Adipocyte (in vitro differentiated cells): ENCODE data around the gene S100A7A.
A peak's percentile ranks its signal among the peaks of the same experiment; 100 is the strongest.
"Not testable (repeated sequence)": the region's sequence is repeated elsewhere in the genome, so short reads cannot be mapped to it uniquely, and the experiment has no call there.

ENCODE experiments used
- DNase-seq: peaks from one replicate; pipeline ENCODE4 v3.0.0-alpha.2; 2015; ENCODE audit warnings: low read depth
- H3K27me3 ChIP-seq: replicated peaks from 2 replicates; pipeline ENCODE4 v1.7.0; 2013; ENCODE audit warnings: mild to moderate bottlenecking, low read length, moderate library complexity; ENCODE audit not compliant: control insufficient read depth, insufficient read depth
- H3K36me3 ChIP-seq: 2 replicates; pipeline ENCODE4 v1.7.0; 2013; ENCODE audit warnings: low read length, mild to moderate bottlenecking, moderate library complexity; ENCODE audit not compliant: control insufficient read depth, insufficient read depth, severe bottlenecking
- H3K4me1 ChIP-seq: 2 replicates; pipeline ENCODE4 v1.7.0; 2013; ENCODE audit warnings: mild to moderate bottlenecking, low read length, moderate library complexity; ENCODE audit not compliant: control insufficient read depth, insufficient read depth
- H3K4me3 ChIP-seq: 2 replicates; pipeline ENCODE4 v1.7.0; 2013; ENCODE audit warnings: mild to moderate bottlenecking, low read length, moderate library complexity
- H3K9ac ChIP-seq: 2 replicates; pipeline ENCODE4 v1.7.0; 2013; ENCODE audit warnings: mild to moderate bottlenecking, low read length, moderate library complexity
- H3K9me3 ChIP-seq: 2 replicates; pipeline ENCODE4 v1.7.0; 2013; ENCODE audit warnings: mild to moderate bottlenecking, low read length, moderate library complexity; ENCODE audit not compliant: control insufficient read depth

S100A7A gene

DNA sequence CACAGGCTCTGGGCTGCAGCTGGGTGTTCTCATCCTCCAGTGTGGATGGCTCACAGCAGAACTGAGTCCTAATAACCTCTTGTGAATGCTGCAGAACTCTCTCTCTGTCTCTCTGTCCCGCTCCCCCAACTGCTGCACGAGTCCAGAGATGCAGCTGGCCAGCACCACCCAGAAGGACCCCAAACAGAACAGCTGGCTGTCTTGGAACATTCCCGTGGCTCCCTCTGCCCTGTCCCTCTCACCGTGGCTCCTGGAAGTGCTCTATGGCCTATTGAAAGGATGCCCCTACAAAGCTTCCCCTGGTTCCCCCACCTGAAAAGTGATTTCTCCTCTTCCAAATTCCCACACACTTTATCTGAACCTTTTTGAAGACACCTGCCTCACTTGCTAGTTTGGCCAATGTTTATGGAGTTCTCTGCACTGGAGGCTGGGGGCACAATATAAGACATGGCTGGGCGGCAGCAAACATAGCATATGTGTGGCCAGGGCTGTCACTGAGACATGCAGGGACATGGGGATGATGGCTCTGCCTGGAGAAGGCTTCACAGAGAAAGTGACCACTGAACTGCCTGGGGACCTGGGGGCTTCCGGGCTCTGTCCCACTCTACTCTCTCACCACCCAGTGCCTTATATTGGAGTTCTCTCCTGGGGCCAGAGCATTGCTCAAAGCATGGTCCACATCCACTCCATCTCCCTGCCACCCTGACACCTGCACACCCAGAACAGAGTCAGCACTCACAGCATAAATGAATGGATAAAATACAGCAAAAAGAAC lies 10.3 kb upstream of the S100A7A start:
- DNase-seq, H3K4me3 ChIP-seq, H3K4me1 ChIP-seq, H3K36me3 ChIP-seq, H3K9ac ChIP-seq, H3K9me3 ChIP-seq: not testable (repeated sequence)
- peaks cover 12% of the 10 kb centered on the region for H3K27me3 ChIP-seq

DNA sequence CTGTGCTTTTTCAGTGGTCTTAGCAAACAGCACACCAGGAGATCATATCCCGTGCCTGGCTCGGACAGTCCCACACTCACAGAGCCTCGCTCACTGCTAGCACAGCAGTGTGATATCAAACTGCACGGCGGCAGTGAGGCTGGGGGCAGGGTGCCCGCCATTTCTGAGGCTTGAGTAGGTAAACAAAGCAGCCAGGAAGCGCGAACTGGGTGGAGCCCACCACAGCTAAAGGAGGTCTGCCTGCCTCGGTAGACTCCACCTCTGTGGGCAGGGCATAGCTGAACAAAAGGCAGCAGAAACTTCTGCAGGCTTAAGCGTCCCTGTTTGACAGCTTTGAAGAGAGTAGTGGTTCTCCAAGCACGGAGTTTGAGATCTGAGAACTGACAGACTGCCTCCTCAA lies 9.0 kb upstream of the S100A7A start:
- H3K9me3 ChIP-seq, H3K4me1 ChIP-seq, H3K36me3 ChIP-seq, H3K4me3 ChIP-seq, H3K9ac ChIP-seq, DNase-seq: not testable (repeated sequence)
- peaks cover 11% of the 10 kb centered on the region for H3K27me3 ChIP-seq

DNA sequence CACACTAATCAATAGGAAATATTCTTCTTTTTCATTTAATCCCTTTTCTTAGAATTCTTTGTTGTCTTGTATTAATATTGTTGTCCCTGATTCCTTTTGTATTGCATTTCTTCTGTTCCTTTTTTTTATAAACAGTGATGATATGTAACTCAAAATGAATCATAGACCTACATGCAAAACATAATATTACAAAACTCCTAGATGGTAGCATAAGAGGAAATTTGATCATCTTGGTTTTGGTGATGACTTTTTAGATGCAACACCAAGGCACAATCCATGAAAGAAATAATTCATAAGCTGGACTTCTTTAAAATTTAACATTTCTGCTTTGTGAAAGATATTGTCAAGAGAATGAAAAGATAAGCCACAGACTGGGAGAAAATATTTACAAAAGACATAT lies 2.4 kb upstream of the S100A7A start:
- H3K27me3 ChIP-seq, H3K36me3 ChIP-seq, H3K9me3 ChIP-seq, H3K9ac ChIP-seq, H3K4me1 ChIP-seq, H3K4me3 ChIP-seq, DNase-seq: not testable (repeated sequence)

DNA sequence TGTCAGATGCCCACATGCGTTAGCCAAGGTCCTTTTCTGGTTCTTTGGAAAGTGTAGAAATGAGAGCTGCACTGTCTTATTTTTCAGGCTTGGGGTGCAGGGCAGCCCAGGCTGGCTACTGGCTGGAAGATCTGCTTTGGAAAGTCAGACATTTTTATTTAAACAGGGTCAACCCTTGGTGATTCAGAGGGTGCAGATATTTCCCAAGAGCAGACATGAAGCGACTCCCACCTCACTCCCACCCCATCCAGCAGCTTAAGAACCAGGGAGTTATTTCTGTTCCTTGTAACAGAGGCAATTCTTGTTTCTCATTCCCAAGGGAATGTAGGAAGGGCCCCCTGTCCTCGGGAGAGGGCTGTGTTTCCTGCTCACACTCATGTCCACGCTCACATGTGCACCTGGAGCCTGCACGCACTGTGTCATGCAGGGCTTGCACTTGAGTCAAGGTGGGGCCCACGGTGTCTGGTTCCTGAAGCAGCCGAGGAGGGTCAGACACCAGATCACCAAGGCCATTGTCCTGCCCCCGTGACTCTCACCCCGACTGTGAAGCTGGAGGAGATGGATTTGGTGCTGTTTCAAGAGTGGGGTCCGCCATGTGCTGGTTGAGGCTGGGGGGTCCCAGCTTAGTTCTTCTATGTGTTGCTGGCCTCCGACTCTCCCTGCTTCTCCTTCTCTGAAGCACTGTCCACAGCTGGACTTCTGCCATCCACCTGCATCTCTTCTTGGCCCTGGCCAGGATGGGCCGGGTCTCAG lies 992 bp downstream of the S100A7A start:
- Histone ChIP-seq H3K4me1 (no peaks in the 10 kb centered on the region), H3K27me3 (peaks cover 18% of the 10 kb centered on the region), H3K9me3 (no peaks in the 10 kb centered on the region), H3K36me3 (no peaks in the 10 kb centered on the region), H3K4me3 (no peak overlapping the region), H3K9ac (no peak overlapping the region)
- DNase-seq: no peak

DNA sequence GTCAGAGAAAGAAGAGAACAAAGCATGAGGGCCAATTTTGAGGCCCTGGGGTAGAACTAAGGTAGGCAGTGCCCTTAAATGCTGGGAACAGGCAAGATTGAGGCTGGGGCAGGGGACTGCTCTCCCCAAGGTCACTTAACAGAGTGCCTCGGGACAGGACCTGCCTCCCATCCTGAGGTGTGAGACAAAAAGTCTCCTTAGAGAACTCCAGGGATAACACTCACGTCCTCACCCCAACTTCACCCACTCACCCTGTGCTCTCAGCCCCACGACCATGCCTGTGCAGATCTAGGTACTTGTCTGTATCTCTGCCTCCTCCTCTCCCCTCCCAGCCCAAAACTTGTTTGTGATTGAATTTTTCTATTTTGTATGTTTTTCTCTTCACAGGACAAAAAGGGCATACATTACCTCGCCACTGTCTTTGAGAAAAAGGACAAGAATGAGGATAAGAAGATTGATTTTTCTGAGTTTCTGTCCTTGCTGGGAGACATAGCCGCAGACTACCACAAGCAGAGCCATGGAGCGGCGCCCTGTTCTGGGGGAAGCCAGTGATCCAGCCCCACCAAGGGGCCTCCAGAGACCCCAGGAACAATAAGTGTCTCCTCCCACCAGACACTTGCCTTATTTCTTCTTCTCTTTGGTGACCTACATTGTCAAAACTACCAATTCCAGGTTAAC lies 2.6 kb downstream of the S100A7A start:
- H3K9me3 ChIP-seq, DNase-seq, H3K4me1 ChIP-seq, H3K9ac ChIP-seq, H3K4me3 ChIP-seq, H3K36me3 ChIP-seq: not testable (repeated sequence)
- peaks cover 18% of the 10 kb centered on the region for H3K27me3 ChIP-seq

DNA sequence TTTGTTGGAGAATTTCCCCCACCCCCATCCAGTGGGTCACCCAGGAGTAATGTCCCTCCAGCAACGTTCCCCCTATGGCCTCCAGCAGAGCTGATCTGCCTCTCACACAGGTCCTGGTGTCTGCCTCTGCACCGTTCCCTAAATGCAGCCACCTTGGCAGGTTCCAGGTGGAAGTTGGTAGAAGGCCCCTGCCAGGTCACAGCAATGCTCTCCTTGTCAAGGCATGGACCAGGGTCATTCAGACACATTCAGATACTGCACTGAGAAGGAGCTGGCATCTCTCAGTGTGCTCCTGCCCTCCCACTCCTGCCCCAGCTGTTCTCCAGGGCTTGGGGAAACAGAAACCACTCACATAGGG lies 3.1 kb downstream of the S100A7A start:
- H3K9ac ChIP-seq, DNase-seq, H3K4me1 ChIP-seq, H3K36me3 ChIP-seq, H3K4me3 ChIP-seq, H3K9me3 ChIP-seq: not testable (repeated sequence)
- peaks cover 18% of the 10 kb centered on the region for H3K27me3 ChIP-seq

DNA sequence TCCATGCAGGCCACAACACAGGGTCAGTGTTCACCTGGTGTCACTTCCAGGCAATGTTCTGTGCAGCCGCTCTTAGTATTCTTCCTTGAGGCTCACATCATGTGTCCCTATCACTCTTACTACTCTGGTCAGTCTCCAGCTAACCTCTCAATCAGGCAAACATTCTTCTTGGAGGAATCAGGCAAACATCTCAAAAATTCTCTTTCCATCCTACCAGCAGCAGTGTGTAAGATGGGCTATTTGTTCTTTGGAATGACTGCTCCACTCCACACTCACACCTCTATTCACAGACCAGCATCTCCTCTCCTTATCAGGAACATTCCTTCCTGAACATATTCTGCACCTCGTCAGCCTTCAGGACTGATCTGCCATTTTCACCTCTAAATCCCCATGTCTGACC lies 4.0 kb downstream of the S100A7A start:
- Histone ChIP-seq H3K36me3 (no peaks in the 10 kb centered on the region), H3K4me1 (no peaks in the 10 kb centered on the region), H3K9ac (no peak overlapping the region), H3K9me3 (no peaks in the 10 kb centered on the region), H3K4me3 (no peak overlapping the region), H3K27me3 (peaks cover 18% of the 10 kb centered on the region)
- DNase-seq: no peak

DNA sequence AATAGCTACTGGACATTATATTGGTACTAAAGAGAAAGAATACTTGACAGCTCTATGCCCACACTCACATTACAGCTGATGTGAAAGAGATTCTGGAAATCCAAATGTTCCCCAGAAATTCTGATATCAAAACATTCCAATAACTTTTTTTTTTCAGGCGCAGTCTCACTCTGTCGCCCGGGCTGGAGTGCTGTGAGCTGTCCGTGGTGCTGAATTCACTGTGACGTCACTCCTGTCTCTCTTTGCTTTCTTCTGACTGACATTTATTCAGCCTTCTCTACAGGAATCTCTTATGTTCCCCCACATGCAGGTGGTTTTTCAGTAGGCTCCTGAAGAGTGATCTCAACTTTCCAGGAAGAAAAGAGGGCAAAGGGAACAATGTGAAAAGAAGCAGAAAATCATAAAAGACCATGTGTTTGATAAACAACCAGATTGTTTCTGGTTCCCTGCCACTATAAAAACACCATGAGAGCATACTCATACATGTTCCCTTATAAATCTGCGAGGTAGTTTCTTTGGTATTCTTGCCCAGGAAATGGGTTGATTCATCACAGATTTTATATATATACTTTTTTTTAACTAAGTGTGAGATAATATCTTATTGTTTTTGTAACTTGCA lies 6.2 kb downstream of the S100A7A start:
- DNase-seq: peak; percentile 76
- Histone ChIP-seq H3K27me3 (peaks cover 22% of the 10 kb centered on the region), H3K4me1 (no peaks in the 10 kb centered on the region)

DNA sequence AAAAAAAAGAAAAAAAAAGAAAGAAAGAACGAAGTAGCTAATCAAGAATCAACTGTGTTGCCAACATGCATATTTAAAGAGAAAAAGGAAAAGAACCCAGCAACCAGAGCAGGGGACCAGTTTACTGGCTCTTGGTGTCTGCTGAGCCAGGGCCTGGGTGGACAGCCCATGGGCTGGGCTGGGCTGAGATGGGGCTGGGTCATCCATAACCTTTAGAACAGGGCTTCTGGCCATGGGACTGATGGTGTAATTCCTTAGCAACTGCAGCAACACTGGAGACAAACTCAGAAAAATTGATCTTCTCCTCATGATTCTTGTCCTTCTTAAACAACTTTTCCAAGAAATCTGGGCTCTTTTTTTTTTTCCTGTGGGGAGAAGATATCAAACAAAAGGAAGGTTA lies 10.5 kb downstream of the S100A7A start:
- Histone ChIP-seq H3K36me3 (no peaks in the 10 kb centered on the region), H3K27me3 (peaks cover 14% of the 10 kb centered on the region)
- DNase-seq: no peak

More for the DNA sequence above, 6.2 kb downstream of the S100A7A start:
- Histone ChIP-seq H3K4me3 (no peak overlapping the region), H3K9me3 (no peaks in the 10 kb centered on the region), H3K9ac (no peak overlapping the region), H3K36me3 (no peaks in the 10 kb centered on the region)

DNA sequence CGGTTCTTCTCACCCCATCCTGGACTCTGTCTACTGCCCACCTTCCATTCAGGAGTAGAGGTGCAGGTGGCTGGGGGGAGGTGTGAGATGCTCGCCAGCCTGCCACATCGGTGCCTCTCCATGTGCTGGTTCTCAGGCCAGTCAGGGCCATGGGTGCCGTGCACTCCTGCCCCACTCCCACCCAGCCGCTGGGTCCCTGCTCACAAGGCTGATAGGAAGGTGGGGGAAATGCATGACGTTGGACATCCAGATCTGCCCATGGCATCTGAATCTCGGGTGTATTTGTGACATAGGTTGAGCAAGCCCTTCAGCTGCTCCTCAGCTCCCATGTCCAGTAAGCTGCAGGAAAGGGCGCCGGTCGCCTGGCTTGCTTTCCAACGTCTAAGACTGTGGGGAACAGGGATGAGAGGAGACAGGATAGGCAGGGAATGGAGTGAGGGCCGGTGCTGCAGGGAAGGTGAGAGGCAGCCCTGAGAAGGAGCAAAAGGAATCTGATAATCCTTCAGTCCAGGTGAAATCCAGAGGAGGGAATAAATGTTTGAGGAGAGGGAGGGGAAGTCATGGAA lies 11.8 kb downstream of the S100A7A start:
- Histone ChIP-seq H3K36me3 (no peaks in the 10 kb centered on the region), H3K27me3 (peaks cover 21% of the 10 kb centered on the region)
- no peak for DNase-seq

More for the DNA sequence above, 10.5 kb downstream of the S100A7A start:
- Histone ChIP-seq H3K4me1 (no peaks in the 10 kb centered on the region), H3K9me3 (no peaks in the 10 kb centered on the region), H3K4me3 (no peak overlapping the region), H3K9ac (no peak overlapping the region)

DNA sequence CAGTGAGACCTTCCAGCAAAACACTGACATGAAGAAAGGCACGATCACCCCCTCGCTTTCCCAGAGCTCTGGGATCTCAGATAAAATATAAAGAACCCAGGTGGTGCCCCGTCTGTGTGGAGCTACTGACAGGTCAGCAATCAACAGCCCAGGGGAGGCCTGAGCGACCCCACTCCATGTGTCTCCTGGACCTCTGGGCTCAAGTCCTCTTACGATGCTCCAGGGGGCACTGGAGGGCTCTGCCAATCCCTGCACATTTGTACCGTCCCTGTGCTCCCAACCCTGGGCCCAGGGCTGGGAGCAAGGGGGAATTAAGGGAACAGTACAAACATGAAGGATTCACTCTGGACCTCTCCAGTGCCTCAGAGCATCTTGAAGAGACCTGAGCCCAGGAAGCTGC lies 12.5 kb downstream of the S100A7A start:
- no peak overlapping the region for H3K9ac ChIP-seq
- peaks cover 25% of the 10 kb centered on the region for H3K27me3 ChIP-seq
- no peaks in the 10 kb centered on the region for H3K9me3 ChIP-seq
- DNase-seq: no peak
- no peaks in the 10 kb centered on the region for H3K36me3 ChIP-seq
- no peaks in the 10 kb centered on the region for H3K4me1 ChIP-seq
- H3K4me3 ChIP-seq: no peak overlapping the region

More for the DNA sequence above, 11.8 kb downstream of the S100A7A start:
- Histone ChIP-seq H3K4me1 (no peaks in the 10 kb centered on the region), H3K9me3 (no peaks in the 10 kb centered on the region), H3K9ac (no peak overlapping the region), H3K4me3 (no peak overlapping the region)
